Spleen (tissue), 7 donors: ENCODE measurements around the gene HRH3.

ENCODE experiments used
- POLR2A ChIP-seq, 3 donors: fragments of 450-650 bp; IDR thresholded peaks; one replicate each; pipeline ENCODE4 v1.5.1; 2017; ENCODE audit warnings: antibody characterized with exemption in 3 of 3, mild to moderate bottlenecking in 1 of 3
- POLR2AphosphoS5 ChIP-seq, 3 donors: sonication (generic); formaldehyde crosslinking; IDR thresholded peaks; one replicate each; pipeline ENCODE4 v1.5.1; 2017; ENCODE audit warnings: antibody characterized with exemption in 3 of 3
- TF ChIP-seq, protein P1 (sequence below), 11 experiments: fragments of 200-600 bp in 7 of 11; fragments of 450-650 bp in 4 of 11; sonication (generic) in 4 of 11; IDR thresholded peaks in 8 of 11; conservative IDR thresholded peaks in 3 of 11; 1 replicate in 7 of 11; 2 replicates in 4 of 11; pipeline versions ENCODE4 v1.4.0 to v1.8.0; 2016 to 2021; ENCODE audit warnings: antibody characterized with exemption in 11 of 11, inconsistent platforms in 4 of 11, mild to moderate bottlenecking in 1 of 11
- donor health status: DM: no; HTN: no; CAD: no; lungs with moderate emphysema.
- donor health status: DM: no; HTN: no; CAD: no.
- donor health status: DM: no; HTN: no; CAD: no.

DNA sequence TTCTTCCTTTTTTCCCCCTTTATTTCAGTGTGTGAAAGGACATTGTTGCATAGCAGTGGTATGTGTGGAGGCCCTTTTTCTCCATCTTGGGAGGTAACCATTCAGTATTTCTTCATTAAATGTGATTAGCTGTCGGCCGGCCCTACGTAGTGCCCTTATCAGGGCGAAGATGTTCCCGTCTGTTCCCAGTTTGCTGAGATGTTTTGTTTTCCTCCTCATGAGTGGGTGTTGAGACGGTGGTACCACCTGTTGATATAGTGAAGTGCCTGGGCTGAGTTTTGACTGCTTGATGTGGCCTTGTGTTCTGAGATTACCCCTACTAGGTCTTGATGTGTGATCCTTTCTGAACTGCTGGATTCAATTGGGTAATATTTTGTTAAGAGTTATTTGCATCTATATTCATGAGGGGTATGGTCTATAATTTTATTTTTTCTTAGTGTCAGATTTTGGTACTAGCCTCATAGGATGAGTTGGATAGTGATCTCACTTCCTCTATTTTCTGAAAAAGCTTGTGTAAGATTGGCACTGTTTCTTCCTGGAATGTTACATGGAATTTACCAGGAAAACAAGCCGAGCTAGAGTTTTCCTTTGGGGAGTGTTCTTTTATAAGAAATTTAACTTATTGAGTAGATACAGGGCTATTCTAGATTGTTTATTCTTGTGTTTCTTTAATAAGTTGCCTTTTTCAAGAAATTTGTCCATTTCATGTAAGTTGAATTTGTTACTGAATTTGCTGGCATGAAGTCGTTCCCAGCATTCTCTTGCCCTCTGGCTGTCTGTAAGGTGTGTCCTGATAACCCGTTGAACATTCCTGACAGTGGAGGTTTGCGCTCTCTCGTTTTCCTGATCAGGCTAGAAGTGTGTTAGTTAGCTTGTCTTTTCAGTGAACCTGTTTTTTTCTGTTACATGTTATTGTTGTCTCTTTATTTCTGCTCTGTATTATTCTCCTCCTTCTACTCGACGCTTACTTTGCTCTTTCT is 32.9 kb downstream of the HRH3 start:
- TF ChIP-seq, protein P1, sequence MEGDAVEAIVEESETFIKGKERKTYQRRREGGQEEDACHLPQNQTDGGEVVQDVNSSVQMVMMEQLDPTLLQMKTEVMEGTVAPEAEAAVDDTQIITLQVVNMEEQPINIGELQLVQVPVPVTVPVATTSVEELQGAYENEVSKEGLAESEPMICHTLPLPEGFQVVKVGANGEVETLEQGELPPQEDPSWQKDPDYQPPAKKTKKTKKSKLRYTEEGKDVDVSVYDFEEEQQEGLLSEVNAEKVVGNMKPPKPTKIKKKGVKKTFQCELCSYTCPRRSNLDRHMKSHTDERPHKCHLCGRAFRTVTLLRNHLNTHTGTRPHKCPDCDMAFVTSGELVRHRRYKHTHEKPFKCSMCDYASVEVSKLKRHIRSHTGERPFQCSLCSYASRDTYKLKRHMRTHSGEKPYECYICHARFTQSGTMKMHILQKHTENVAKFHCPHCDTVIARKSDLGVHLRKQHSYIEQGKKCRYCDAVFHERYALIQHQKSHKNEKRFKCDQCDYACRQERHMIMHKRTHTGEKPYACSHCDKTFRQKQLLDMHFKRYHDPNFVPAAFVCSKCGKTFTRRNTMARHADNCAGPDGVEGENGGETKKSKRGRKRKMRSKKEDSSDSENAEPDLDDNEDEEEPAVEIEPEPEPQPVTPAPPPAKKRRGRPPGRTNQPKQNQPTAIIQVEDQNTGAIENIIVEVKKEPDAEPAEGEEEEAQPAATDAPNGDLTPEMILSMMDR (IDR thresholded peaks at IDR 0.05 in 8 of 11, conservative IDR thresholded peaks at IDR 0.05 in 3 of 11) = no peak
- TF ChIP-seq POLR2AphosphoS5 (IDR thresholded peaks at IDR 0.05) = no peak
- no peak for TF ChIP-seq POLR2A (IDR thresholded peaks at IDR 0.05)
